Measurements from ENCODE around the gene CNTN6.

CNTN6 gene

DNA sequence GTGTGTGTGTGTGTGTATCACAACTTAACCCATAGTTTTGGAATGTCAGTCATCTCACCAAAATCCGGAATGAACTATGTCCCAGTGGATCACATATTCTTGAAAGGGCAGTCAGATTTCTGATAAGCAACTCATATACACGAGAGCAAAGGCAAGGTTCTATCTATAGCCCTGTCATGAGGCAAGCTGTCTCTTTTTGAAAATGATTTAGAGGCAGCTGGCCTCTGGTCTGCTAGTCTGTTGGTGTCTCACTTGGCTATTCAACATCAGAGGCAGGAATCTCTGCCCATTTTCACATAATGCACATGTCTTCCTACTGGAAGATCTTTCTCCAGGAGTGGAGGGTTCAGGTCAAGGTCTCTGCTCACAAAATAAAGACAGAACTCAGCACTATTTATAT is 79.8 kb downstream of the CNTN6 start:
- no peak for DNase-seq (ENCODE audit: low read depth in 2 of 2)

GRCh38 chr3:1179146-1179545 is 86.3 kb downstream of the CNTN6 start:
- DNase-seq (ENCODE audit: low read depth in 2 of 2), result no peak

- no peak for DNase-seq (ENCODE audit: low read depth in 2 of 2)
Observed at GRCh38 chr3:1183320-1184048, 90.7 kb downstream of the CNTN6 start.

DNA sequence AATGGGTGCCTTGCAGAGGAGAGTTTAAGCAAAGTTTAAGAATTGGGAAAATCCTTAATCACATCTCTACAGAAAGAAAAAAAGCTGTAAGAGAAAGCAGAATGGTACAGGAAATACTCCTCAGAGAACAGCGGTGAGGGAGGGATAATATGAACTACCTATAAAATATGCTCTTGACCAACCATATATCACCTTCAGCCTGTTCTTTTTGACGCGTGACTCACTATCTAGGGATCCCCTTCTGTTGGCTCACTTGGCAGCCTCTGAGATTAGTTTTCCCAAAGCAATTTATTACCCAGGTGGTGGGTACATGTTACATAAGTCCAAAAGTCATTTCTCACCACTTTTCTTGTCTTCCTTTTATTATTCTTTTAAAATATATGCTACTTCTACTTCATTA is 97.7 kb downstream of the CNTN6 start:
- DNase-seq (ENCODE audit: low read depth in 2 of 2), result no peak

DNA sequence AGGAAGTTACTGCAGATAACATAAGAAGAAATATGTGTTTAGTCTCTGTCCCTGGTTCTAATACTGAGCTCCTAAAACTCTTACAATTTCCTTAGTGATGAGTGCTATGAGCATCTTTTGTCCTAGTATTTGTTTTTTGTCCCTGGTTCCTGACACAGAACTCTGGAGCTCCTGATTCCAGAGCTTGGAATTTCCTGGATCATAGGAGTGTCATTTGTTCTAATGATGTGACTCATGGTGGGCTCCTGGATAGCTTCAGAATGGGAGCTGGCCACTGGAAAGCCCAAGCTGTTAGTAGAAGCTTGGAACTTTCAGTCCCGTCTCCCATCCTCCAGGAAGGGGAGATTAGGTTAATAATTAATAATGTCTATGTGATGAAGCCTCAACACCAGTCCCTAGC is 98.2 kb downstream of the CNTN6 start:
- DNase-seq (ENCODE audit: low read depth in 2 of 2), result no peak

DNA sequence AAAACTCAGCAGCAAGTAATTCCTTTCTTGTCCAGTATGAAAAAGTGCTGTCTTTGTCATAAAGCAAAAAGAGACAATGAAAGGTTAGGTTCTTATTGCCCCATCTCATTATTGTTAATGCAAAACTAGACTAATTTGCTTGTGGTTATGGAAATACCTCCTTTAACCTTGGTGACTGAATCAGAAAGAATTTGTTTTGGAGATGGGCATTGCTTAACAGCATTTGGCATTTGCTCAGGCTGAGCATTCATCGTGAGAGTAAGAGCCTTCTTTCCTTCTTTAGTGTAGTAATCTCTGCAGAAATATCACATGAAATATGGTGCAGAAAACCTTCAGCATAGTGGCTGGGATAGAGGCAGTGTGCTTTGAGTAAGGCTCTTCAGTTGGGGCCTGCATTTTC is 103.1 kb downstream of the CNTN6 start:
- no peak for DNase-seq (ENCODE audit: low read depth in 2 of 2)

DNA sequence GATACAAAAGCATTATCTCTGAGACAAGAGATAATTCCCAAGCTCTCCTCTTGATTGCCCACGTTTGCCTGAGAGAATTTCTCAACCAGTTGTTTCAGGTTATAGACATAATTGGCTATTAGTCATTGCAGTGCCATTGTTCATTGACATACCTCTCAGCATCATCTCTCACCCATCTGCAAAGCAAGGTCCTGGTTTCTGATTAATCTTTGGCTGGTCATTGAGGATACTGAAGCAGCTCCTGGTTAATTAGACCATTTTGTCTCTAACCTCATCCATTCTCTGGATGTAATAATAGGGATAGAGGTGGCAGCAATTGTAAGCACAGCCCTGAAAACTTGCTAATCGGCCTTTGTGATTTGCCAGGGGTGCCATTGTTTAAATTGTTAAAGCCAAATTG is 104.2 kb downstream of the CNTN6 start:
- DNase-seq (ENCODE audit: low read depth in 2 of 2), result no peak

DNA sequence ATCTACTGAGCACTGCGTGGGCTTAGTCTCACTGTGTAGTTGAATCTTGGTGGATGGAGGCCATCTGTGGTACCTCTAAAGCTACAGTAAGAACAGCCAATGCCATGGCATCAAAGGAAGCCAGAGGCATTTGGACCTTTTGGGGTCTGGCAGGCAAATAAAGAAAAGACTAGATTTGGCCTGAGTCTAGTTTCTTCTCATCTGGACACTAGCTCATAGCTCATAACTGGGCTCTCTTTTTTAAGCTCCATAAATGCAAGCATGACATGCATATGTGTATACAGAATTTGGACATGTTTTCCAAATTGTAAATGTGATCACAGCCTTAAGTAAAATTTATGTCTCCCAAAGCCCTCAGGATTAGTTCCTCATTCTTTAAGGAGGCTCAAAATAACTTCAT is 107.5 kb downstream of the CNTN6 start:
- DNase-seq (ENCODE audit: low read depth in 2 of 2), result no peak

- DNase-seq (ENCODE audit: low read depth in 2 of 2), result no peak
Observed at GRCh38 chr3:1207904-1208303, 115.1 kb downstream of the CNTN6 start.

DNA sequence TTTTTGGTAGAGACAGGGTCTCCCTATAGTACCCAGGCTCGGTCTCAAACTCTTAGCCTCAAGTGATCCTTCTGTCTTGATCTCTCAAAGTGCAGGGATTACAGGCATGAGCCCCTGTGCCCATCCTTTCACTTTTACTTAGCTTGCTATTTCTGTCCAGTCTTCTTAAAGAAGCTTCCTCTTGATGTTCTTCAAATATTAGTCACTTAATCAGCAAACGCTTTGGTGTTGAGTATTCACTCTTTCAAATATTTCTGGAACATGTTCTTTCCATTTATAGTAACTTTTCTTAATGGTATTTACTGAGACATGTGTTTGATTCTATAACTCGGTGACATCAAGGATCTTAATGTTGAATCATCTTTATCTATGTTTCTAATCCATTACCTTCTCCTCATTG is 122.1 kb downstream of the CNTN6 start:
- no peak for DNase-seq (ENCODE audit: low read depth in 2 of 2)

GRCh38 chr3:1216856-1217255 is 124.0 kb downstream of the CNTN6 start:
- DNase-seq (ENCODE audit: low read depth in 2 of 2), result no peak

DNA sequence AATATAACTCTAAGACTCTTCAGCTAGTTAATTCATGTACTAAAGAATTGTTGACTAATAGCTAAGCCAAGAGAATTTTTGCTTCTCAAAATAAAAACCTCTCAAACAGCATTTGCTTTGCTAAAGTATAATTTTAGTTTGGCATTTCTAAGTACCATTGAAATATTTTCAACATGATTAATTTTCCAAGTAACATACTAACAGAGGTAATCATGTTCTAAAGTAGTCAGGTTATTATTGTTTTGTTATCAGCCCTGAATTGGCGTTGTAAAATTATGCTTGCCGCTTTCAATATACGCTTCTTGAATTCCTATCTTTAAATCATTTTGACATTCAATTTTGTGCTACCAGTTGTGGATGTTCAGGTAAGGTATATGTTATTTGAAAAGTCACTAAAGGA is 134.3 kb downstream of the CNTN6 start:
- no peak for DNase-seq (ENCODE audit: low read depth in 2 of 2)

DNA sequence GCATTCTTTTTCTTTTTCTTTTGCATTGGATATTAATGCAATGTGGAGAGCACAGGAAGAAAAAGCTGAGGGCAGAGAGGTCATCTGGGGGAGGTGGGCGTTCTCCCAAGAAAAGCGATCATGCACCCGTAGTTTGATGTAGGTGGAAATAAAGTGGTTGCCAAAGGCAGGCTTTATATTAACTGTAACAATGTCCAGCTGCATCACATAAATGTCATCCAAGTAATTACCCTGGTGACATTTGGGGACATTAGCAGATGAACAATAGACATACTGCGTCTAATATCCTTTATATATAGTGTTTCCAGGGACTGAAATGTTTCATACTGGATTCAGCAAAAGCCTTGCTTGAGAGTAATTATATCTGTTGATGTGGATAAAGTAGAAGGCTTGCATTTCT is 135.5 kb downstream of the CNTN6 start:
- no peak for DNase-seq (ENCODE audit: low read depth in 2 of 2)

GRCh38 chr3:1230920-1231319 is 138.1 kb downstream of the CNTN6 start:
- DNase-seq (ENCODE audit: low read depth in 2 of 2), result no peak

DNA sequence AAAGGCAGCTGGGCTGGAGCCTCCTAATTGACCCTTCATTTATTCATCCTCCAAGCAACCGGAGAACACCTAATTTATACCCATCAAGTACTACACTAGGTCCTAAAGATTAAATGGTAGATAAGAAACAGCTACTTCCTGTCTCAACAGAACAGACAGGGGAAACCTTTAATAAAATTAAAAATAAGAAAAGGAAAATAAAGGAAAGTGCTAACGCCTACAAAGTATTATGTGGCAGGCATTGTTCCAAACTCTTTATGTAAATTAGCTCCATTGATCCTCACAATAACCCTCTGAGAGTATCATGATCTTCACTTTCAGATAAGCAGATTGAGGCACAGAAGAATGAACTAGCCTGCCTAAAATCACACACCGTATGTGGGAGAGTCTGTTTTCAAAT is 139.5 kb downstream of the CNTN6 start:
- DNase-seq (ENCODE audit: low read depth in 2 of 2), result no peak

- DNase-seq (ENCODE audit: low read depth in 2 of 2), result no peak
Observed at GRCh38 chr3:1235526-1236120, 142.8 kb downstream of the CNTN6 start.

DNA sequence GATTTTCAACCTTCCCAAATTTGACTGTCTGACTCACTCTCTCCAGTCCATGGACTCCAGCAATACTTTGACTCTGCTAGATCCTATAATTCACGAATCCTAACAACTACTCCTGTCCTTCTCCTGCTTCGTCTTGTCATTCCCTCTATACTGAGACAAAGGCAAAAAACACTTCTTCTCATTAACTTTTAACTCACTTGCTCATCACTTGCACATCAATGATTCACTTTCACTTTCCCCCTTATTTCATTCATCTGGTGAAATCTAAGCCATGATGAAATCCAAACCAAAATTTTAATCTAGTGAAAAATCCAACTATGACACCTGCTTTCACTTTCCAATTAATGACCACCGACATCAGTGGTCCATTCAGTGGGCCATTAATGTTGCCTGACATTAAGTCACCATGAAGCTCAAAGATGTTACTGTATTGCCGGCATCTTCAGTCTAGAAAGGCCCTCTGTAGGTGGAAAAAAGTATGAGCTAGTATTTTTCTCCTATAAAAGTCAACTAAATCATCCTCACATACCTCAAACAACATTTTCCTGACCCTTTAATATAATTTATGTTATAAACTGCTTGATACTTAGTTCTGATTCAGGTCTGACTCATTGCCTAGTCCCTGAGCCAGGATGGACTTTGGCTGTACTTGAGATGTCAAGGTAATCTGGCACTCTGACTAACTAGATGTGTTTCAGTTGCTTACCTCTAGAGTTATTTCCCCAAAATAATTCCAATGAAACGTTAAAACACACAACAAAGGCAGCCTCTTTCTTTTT is 158.6 kb downstream of the CNTN6 start:
- DNase-seq (ENCODE audit: low read depth in 2 of 2), result no peak

DNA sequence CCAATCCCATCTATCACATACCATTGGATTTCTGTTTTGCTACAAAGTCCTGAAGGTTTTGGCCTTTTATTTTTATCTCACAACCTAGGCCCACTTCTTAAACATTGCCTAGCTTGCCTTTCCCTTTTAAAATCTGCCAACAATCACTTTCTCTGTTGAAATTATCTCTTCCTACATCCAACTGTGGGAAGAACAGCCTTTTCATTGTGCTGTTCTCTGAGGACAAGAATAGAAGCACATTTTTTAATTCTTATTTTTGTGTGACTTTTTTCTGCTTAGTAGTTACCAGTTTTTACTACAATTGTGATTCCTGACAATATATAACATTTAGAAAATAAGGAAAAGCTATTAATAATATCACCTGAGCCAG is 159.2 kb downstream of the CNTN6 start:
- no peak for DNase-seq (ENCODE audit: low read depth in 2 of 2)

GRCh38 chr3:1262246-1262645 is 169.4 kb downstream of the CNTN6 start:
- DNase-seq (ENCODE audit: low read depth in 2 of 2), result no peak

DNA sequence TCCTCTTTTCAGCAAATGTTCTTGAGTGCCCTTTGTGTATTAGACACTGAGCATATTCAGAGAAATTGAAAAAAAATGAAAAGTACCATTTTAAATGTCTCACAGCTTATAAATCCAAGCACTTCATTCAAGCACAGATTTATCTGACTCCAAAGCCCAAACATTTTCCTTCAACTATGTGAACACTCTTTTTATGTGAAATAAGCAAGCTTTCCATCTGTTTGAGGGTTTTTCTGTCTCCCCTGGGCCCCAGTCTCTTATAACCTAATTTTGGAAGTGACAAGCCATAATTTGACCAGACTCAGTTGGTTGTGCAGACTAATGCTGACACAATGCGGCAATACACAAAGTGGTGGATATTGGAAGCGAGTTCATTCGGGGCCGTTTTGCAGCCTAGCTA is 170.3 kb downstream of the CNTN6 start:
- DNase-seq (ENCODE audit: low read depth in 2 of 2), result no peak

DNA sequence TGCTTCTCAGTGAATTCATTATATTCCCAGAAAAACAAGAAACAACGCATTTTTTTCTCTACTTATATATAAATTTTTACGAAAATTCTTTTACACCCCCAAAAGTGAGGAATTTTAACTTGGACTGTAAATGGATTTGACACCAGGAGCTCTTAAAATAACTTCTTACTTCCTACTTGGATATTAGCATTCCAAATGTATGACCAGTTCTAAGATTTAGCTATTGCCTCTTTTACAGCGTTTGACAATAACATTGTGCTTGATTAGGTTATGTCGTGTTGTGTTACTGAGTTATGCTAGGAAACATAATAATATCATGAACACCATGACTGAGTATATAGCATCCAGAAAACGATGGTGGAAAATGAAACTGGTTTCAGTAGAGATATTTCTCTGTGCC is 177.0 kb downstream of the CNTN6 start:
- DNase-seq (ENCODE audit: low read depth in 2 of 2), result no peak

DNA sequence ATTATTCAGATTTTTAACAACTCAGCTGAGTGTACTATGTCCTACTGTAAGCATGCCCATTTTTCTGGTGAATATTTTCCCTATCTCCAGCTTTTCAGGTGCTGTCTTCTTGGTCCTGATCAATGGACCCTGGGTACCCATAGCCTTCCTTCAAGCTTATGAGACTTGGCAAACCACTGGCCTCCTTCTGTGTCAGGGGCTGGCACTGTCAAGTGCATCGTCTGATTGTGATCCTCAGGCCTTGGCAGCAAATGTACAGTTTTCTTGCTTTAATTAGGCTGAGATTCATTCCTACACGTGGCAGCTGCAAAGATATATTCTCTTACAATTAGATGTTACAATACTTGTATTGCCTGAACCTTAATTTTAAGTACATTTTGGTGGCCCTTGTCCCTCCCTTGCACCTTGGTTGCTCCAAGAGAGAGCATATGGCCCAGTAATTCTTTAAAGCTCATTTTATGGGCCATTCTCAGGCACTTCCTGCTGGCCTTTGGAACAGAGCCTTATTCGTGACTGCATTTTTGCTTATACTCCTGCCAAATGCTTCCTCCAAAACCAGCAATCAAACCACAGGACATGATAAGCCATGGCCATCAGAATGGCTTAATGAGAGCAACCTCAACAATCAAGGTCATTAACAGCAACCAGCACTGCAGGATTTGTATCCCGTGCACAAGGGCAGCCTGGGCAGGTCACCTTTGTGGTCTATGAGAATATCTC is 179.9 kb downstream of the CNTN6 start:
- DNase-seq (ENCODE audit: low read depth in 2 of 2), result no peak

GRCh38 chr3:1275495-1275894 is 182.7 kb downstream of the CNTN6 start:
- DNase-seq (ENCODE audit: low read depth in 2 of 2), result no peak

Measured in activated CD8-positive, alpha-beta memory T cell treated with anti-CD3 and anti-CD28 coated beads for 4 hours (primary cell).